Small intestine (tissue), 7 donors: ENCODE measurements around the gene AKT3. TPM values are rescaled to one million over a fixed set of nuclear protein-coding genes. Genes with fewer than 3 reads are reported as not detected.

Source experiments
- DNase-seq, 2 donors: peaks; one replicate each; pipeline versions ENCODE4 v3.0.0 to v3.0.0-alpha.2; 2013
- FAIRE-seq: peaks from 2 replicates; lab custom pipeline; 2012; peaks lifted over from hg19 to GRCh38; lab: Jason Lieb, UNC
- H3K27ac ChIP-seq, 3 donors: one replicate each; pipeline ENCODE4 v1.5.1; 2013; ENCODE audit warnings: low read length in 2 of 3, mild to moderate bottlenecking in 2 of 3, control low read depth in 1 of 3, inconsistent platforms in 1 of 3, low read depth in 1 of 3, moderate library complexity in 1 of 3
- H3K27me3 ChIP-seq, 3 donors: one replicate each; pipeline ENCODE4 v1.6.1; 2013; ENCODE audit warnings: low read length in 3 of 3, inconsistent platforms in 1 of 3; ENCODE audit not compliant: control insufficient read depth in 3 of 3, insufficient read depth in 3 of 3
- H3K36me3 ChIP-seq, 3 donors: one replicate each; pipeline ENCODE4 v1.6.1; 2013; ENCODE audit warnings: low read length in 3 of 3, inconsistent platforms in 1 of 3, low read depth in 1 of 3, mild to moderate bottlenecking in 1 of 3, moderate library complexity in 1 of 3; ENCODE audit not compliant: control insufficient read depth in 3 of 3, insufficient read depth in 2 of 3
- H3K4me1 ChIP-seq, 3 donors: one replicate each; pipeline ENCODE4 v1.6.1; 2013; ENCODE audit warnings: low read length in 2 of 3, inconsistent platforms in 1 of 3, low read depth in 1 of 3, mild to moderate bottlenecking in 1 of 3, moderate library complexity in 1 of 3; ENCODE audit not compliant: control insufficient read depth in 3 of 3, insufficient read depth in 2 of 3
- H3K4me3 ChIP-seq, 3 donors: one replicate each; pipeline ENCODE4 v1.5.1; 2013; ENCODE audit warnings: low read length in 3 of 3, control low read depth in 1 of 3, inconsistent platforms in 1 of 3, low read depth in 1 of 3, mild to moderate bottlenecking in 1 of 3, moderate library complexity in 1 of 3
- H3K9me3 ChIP-seq, 2 donors: one replicate each; pipeline ENCODE4 v1.6.1; 2013; ENCODE audit warnings: low read depth in 1 of 2, low read length in 1 of 2; ENCODE audit not compliant: control insufficient read depth in 2 of 2, insufficient read depth in 1 of 2
- WGBS, 3 donors: extraction: QIAGEN DNeasy Blood & Tissue Kit; methylation state at CpG; one replicate each; pipeline ENCODE4 v1.1.7; 2013; 5-methylcytosine and 5-hydroxymethylcytosine counted together
- polyA plus RNA-seq, 4 donors: library from polyadenylated mRNA; stranded (reverse) in 3 of 4; unstranded in 1 of 4; fragments of 200-250 nt in 3 of 4; fragments of 120-200 nt in 1 of 4; gene quantifications; one replicate each; pipeline versions ENCODE4 v1.2.1 to v1.2.3, GENCODE V29; 2013
- donor health status: healthy with polysubstance abuse.
- donor health status: control.
- donor health status: control.
- donor health status: Bipolar disorder and iron deficiency.
- donor health status: healthy.

Gene AKT3
- polyA plus RNA-seq, 4 donors: 0.45 to 8.6 (median 3.6) TPM

DNA sequence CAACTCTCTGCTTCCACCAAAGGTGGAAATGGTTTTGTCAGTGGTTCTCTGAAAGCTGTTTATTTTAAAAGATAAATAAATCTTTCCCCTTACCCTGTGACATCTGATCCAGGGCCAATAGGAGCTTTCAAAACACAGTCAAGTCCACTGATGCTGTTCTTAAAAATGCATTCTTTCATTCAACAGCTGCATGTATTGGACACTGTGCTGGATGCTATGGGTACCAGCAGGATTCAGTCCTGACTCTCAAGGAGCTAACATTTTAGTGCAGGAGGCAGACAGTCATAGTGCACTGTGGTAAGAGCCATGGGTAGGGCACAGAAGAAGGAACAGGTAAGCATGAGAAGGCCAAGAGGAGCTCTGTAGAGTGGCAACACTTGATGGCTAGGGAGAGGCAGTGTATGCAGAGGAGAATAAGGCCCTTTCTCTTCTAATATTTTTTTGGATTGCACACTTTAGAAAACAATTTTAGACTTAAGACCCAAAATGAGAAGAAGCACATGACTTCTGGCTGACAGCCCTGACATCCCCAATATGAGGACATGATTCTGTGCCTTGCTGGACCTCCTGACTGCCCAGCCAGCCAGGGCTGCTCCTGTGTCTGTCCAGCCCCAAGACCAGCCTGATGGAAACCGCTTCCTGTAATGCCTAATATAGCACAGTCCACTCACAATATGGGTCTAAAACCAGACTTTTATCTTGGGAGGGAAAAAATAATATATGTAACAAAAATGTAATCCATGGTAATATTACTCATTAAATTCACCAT lies 386.9 kb downstream of the AKT3 start:
- H3K4me1 ChIP-seq: no peaks in the 10 kb centered on the region
- H3K36me3 ChIP-seq: peaks cover 0 to 5% (median 0%) of the 10 kb centered on the region in 3 donors
- no peak overlapping the region for H3K4me3 ChIP-seq
- 84 to 95% (median 94%) methylated on average over 1 of the region's 1 CpG for WGBS, 3 donors
- FAIRE-seq (no peak), DNase-seq (no peak)
- H3K27ac ChIP-seq: no peak overlapping the region
- H3K9me3 ChIP-seq: no peaks in the 10 kb centered on the region
- H3K27me3 ChIP-seq: no peaks in the 10 kb centered on the region

DNA sequence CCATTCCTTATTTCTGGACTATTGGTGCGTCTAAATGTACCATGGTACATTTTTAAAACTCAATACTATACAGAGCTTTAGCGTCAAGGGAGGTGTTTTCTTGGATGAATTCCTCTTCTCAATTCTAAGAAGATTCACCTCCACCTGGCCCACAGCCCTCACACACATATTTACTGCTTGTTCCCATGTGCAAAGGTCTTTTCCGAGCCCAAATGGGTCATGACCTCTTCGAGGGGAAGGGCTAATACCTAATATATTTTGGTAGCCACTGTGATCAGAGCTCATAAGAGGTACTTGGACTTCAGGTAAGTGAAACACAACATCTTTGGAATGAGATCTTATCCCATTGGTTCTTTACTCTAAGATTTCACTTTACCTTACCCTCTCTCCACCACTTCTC lies 388.3 kb downstream of the AKT3 start:
- DNase-seq (no peak), FAIRE-seq (no peak)
- WGBS, 3 donors: 95 to 96% (median 95%) methylated on average over 4 of the region's 4 CpGs
- Histone ChIP-seq H3K4me3 (no peak overlapping the region), H3K9me3 (no peaks in the 10 kb centered on the region), H3K36me3 (peaks cover 0 to 5% (median 0%) of the 10 kb centered on the region in 3 donors), H3K27me3 (no peaks in the 10 kb centered on the region), H3K27ac (no peak overlapping the region), H3K4me1 (no peaks in the 10 kb centered on the region)

GRCh38 chr1:243459059-243459458 lies 391.0 kb downstream of the AKT3 start:
- DNase-seq: no peak
- peaks cover 0 to 5% (median 0%) of the 10 kb centered on the region in 3 donors for H3K36me3 ChIP-seq
- no peaks in the 10 kb centered on the region for H3K4me1 ChIP-seq
- no peaks in the 10 kb centered on the region for H3K27me3 ChIP-seq
- 77 to 90% (median 85%) methylated on average over 3 of the region's 3 CpGs for WGBS, 3 donors
- no peak for FAIRE-seq
- H3K4me3 ChIP-seq: no peak overlapping the region
- H3K27ac ChIP-seq: no peak overlapping the region
- no peaks in the 10 kb centered on the region for H3K9me3 ChIP-seq

DNA sequence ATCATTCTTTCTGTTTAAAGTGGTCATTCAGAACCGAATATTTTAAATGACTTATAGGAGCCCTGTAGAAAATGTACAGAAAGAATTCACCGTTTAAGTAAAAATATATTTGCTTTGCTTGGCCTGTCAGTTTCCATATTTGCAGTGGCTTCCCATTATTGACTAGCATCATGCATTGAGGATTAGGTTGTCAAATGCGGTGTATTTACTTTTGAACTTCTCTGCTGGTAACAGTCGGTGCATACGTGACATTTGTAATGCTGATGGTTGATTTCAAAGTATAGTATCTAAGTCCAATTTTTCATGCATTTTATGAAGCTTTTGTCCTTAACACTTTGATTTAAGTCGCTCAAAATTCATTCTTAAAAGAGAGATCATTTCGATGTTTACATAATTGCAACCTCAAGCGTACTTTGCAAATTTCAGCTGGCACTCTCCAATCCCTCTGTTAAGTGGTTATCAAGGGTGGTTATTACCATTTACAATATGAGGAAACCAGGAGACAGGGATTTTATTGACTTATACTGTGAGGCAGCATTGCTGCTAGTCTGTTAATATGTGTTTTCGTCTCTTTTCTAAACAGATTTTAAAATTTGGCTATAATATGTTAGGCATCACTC lies 392.6 kb downstream of the AKT3 start:
- 92 to 95% (median 92%) methylated on average over 9 of the region's 9 CpGs for WGBS, 3 donors
- Histone ChIP-seq H3K9me3 (no peaks in the 10 kb centered on the region), H3K4me1 (no peaks in the 10 kb centered on the region), H3K27ac (no peak overlapping the region), H3K27me3 (no peaks in the 10 kb centered on the region), H3K36me3 (peaks cover 0 to 5% (median 0%) of the 10 kb centered on the region in 3 donors), H3K4me3 (no peak overlapping the region)
- FAIRE-seq (no peak), DNase-seq (no peak)

DNA sequence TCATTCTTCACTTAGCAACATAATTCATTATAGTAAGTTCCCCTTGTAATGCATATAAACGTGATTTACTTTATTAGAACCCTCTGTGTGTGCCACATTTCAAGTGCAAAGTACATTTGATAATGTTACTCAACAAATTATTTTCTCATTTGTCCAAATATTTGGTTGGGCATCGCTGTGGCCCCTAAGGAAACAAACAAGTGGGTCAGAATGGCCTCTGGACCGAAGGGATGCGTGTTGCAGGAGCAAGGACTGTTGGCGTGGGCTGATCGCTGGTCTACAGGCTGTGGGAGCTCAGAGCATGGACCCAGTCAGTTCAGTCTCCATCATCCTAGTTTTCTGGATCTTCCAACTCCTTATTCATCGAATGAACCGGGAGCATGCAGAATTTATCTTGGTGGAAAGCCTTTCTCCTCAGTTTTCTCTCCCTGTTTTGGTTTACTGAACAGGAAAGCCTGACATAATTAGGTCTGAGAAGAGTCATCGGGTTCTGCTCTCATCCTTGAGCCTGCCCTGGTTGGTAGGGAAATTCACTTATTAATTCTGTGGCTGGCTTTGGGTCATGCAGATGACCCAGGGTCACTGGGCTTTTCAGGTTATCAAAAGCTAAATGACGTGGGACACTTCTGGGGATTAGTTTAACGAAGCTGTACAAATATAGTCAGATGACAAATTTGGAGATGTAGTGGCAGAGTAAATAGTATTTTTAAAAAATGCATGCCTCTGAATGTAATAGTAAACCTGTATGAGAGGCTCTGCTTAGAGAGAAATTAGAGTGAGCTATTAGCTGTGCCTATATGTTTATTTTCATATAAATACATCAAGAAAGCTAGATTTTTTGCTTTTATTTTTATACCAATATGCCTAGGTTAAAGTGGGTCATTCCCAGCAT lies 394.0 kb downstream of the AKT3 start:
- Histone ChIP-seq H3K4me3 (no peak overlapping the region), H3K27ac (no peak overlapping the region), H3K4me1 (no peaks in the 10 kb centered on the region), H3K9me3 (no peaks in the 10 kb centered on the region), H3K36me3 (peaks cover 0 to 5% (median 0%) of the 10 kb centered on the region in 3 donors), H3K27me3 (no peaks in the 10 kb centered on the region)
- FAIRE-seq: no peak
- DNase-seq: no peak
- 85 to 92% (median 87%) methylated on average over 11 of the region's 11 CpGs for WGBS, 3 donors

DNA sequence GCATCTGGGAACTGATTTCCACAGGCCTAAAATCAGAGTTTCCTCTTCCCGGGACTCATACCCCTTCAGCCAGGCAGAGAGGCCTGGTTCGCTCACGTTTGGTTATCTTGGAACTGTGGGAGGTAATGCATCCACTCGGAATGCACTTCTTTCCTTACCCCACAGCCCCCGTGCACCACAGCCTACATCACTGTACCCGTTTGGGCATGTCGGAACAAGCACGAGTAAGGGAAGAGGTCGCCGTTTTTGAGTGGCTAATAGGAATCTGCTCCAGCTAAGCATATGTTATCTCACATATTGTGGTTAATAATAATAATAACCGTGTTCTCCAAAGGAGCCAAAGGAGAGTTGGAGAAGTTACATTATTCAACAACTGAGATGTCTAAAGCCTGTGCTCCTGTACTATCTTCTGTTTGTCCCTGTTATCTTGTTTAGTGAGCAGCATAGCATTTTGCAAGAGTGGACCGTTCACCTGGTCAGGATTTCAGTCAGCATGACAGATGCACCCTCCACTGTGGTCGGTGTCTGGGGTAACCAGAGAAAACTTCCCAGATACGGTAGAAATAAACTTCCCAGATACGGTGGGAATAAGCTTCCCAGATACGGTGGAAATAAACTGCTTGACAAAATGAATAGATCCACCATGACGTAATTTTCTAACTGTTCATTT lies 395.6 kb downstream of the AKT3 start:
- FAIRE-seq (no peak), DNase-seq (no peak)
- Histone ChIP-seq H3K36me3 (peaks cover 0 to 5% (median 0%) of the 10 kb centered on the region in 3 donors), H3K4me1 (no peaks in the 10 kb centered on the region), H3K9me3 (no peaks in the 10 kb centered on the region), H3K4me3 (no peak overlapping the region), H3K27ac (no peak overlapping the region), H3K27me3 (no peaks in the 10 kb centered on the region)
- WGBS, 3 donors: 91 to 94% (median 93%) methylated on average over 17 of the region's 17 CpGs

GRCh38 chr1:243452092-243452491 lies 398.0 kb downstream of the AKT3 start:
- no peaks in the 10 kb centered on the region for H3K9me3 ChIP-seq
- no peaks in the 10 kb centered on the region for H3K4me1 ChIP-seq
- FAIRE-seq (no peak), DNase-seq (no peak)
- WGBS, 3 donors: 93 to 97% (median 97%) methylated on average over 2 of the region's 2 CpGs
- no peaks in the 10 kb centered on the region for H3K27me3 ChIP-seq
- H3K4me3 ChIP-seq: no peak overlapping the region
- H3K36me3 ChIP-seq: peaks cover 0 to 7% (median 0%) of the 10 kb centered on the region in 3 donors
- H3K27ac ChIP-seq: no peak overlapping the region

DNA sequence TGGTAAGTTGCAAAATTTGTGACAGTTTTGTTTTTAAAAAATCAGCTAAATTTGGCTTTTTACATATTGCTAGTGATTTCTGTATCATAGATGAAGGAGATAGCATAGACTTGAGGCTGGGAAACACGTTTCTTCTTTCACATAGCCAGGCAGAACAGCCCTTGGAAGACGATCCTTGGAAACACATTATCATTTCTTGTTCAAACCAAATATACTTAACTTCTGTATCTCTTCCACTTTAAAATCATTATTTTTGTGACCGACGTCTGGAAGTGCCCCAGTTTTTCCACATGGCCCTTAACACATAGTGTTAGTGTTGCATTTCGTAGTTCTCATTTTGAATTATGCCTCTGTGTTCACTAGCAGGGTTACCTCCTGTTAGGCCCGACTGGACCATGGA lies 400.7 kb downstream of the AKT3 start:
- Histone ChIP-seq H3K9me3 (no peaks in the 10 kb centered on the region), H3K36me3 (peaks cover 0 to 12% (median 0%) of the 10 kb centered on the region in 3 donors), H3K4me1 (no peaks in the 10 kb centered on the region), H3K27me3 (no peaks in the 10 kb centered on the region), H3K4me3 (no peak overlapping the region), H3K27ac (no peak overlapping the region)
- WGBS, 3 donors: 84 to 98% (median 98%) methylated on average over 6 of the region's 6 CpGs
- DNase-seq (no peak), FAIRE-seq (no peak)
